Activated CD4-positive, alpha-beta T cell treated with anti-CD3 and anti-CD28 coated beads, Interleukin-2, amount 50 U/mL, for 4 hours (primary cell): Measurements from ENCODE around the gene CTAGE6.
"Not testable (repeated sequence)": the region's sequence is repeated elsewhere in the genome, so short reads cannot be mapped to it uniquely, and the experiment has no call there.

ENCODE experiments used
- DNase-seq, 2 experiments: peaks; one replicate each; pipeline ENCODE4 v3.0.0-alpha.2; 2020

Gene CTAGE6, protein sequence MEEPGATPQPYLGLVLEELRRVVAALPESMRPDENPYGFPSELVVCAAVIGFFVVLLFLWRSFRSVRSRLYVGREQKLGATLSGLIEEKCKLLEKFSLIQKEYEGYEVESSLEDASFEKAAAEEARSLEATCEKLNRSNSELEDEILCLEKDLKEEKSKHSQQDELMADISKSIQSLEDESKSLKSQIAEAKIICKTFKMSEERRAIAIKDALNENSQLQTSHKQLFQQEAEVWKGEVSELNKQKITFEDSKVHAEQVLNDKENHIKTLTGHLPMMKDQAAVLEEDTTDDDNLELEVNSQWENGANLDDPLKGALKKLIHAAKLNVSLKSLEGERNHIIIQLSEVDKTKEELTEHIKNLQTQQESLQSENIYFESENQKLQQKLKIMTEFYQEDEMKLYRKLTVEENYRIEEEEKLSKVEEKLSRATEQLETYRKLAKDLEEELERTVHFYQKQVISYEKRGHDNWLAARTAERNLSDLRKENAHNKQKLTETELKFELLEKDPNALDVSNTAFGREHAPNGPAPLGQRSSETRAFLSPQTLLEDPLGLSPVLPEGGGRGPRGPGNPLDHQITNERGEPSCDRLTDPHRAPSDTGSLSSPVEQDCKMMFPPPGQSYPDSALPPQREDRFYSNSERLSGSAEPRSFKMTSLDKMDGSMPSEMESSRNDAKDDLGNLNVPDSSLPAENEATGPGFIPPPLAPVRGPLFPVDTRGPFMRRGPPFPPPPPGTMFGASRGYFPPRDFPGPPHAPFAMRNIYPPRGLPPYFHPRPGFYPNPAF

DNA sequence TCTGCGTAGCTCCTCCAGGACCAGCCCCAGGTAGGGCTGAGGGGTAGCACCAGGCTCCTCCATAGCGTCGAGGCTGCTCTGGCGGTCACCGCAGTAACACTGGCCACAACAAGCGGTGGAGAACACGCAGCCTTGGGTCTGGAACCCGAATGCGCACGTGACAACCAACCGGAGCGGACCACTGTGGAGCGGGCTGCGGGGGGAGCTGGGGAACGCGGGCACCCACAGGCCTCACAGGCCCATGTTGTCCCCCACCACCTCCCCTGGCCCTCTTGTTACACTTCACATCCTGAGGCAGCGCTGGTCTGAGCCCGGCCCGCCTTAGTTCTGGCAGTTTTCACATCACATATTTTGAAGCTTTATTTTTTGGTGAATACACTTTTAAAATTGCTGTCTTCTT, at the start of gene CTAGE6:
TSS of gene CTAGE6 (minus strand) at position 101 of the 400 bp plus-strand sequence. CDS start at position 63, 38 bp downstream.
- not testable (repeated sequence) for DNase-seq

GRCh38 chr7:143806664-143807071, 49.2 kb upstream of the CTAGE6 start:
- not testable (repeated sequence) for DNase-seq

GRCh38 chr7:143797896-143798290, 40.4 kb upstream of the CTAGE6 start:
- DNase-seq: not testable (repeated sequence)

DNA sequence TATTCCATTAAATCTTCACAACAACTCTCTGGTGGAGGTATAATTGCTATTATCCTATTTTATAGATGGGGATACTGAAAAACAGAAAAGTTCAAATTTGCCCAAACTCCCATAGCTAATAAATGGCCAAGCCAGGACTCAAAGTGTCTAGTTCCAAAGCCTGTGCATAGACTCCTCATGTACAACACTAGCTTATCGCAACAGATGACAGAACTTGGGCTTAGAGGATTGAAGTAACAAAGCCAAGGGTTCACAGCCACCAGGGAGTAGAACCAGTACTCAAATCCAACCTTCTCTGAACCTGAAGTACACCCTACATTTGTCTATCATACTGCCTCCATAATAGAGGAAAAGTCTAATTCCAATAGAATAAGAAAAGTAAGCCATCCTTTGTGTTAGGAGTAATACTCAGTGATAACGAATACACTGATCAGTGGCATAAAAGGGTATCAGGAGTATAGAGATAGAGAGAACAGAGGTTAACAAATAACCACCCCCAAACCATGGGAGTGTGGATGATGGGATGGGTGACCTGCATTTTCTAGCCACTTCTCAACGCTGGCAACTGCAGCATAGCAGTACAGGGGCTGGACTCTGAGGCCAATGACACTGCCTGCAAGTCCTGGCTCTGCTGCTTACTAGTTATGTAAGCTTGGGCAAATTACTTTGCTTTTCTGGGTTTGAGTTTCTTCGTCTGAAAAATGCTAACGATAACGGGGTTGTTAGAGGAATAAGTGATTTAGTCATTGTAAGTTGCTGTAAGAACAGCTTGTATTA, 39.8 kb upstream of the CTAGE6 start:
- not testable (repeated sequence) for DNase-seq

GRCh38 chr7:143795653-143796052, 38.2 kb upstream of the CTAGE6 start:
- DNase-seq: not testable (repeated sequence)

DNA sequence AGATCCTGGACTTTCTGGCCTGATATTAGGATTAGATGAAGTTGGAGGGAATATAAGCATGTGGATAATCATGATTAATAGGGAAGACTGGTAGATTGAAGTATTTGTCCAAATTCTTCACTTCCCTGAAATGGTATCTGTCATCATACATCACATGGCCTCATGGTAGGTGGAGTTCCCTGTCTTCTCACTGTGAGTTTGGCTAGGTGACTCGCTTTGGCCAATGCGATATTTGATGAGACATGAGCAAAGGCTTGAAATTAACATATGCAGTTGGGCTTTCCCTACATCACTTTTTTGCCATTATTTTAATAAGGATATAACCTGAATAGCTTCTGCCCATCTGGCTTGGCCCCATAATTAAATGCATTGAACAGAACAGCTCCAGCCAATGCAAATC, 35.1 kb upstream of the CTAGE6 start:
- DNase-seq: peak in 1 of 2 experiments; percentile 2

DNA sequence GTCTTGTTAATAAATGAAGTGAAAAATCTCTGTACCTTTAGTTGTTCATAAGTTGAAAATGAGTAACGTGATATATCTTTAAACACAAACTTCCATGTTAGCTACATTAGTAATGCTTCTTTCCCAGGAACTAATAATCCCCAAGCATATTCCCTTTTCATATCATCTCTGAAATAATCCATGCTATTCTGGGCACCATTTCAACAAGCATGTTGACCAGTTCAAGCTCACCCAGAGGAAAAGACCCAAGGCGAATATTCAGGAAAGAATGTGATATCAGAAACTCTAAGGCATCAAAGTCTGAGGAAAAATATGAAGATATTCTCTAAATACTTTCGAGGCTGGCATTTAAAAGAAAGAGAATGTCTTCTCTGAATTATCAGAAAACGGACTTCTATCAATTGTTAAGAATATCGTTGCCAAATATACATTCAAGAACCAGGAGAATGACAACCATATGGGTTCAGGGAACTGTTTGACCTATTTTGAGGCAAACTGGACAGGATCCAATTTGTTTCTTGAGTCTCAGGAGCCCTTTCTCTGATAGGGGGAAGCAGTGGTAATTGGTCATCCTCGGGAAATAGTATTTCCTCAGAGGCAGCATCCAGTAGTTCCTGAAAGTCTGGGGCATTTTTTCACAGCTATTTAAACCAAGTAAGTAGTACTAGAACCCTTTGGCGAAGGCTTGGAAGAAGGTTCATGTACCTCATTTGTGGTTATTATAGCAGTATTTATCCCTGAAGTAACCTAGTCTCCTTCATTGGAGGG, 28.1 kb upstream of the CTAGE6 start:
- DNase-seq: not testable (repeated sequence)

GRCh38 chr7:143779591-143779990, 22.1 kb upstream of the CTAGE6 start:
- DNase-seq: not testable (repeated sequence)

DNA sequence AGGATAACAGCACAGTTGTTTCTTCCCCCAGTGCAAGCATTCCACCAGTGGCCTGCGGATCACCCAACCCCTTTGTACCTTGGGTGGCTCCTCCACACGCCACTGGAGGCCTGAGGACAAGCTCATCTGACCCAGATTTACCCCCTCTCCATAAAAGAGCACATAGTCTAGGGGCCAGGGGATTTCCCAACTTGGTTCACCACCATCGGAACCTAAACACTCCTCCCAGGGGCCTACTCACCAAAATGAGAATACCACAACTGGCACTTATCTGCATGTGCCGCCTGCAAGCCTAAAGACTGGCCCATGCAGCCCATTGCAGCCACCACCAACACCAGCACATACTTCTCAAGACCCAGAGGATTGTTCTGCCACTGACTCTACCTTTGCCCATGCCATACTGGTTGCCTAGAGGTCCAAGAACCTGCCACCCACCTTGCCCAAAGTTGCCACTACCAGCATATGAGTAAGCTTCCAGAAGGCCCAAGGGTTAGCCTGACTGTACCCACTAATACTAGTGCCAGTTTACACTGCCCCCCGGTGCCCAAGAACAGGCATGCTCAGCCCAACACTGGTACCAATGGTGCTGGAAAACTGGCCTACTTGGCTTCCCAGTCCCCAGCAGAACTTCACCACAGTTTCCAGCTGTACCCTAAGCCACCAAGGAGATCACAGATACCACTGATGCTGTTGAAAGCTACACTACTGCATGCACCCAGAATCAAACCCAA, 15.4 kb upstream of the CTAGE6 start:
- DNase-seq: not testable (repeated sequence)

GRCh38 chr7:143767531-143767930, 10.0 kb upstream of the CTAGE6 start:
- DNase-seq: not testable (repeated sequence)

GRCh38 chr7:143765678-143766077, 8.2 kb upstream of the CTAGE6 start:
- DNase-seq: not testable (repeated sequence)

GRCh38 chr7:143763065-143763464, 5.6 kb upstream of the CTAGE6 start:
- not testable (repeated sequence) for DNase-seq

GRCh38 chr7:143745340-143745739, 12.2 kb downstream of the CTAGE6 start:
- not testable (repeated sequence) for DNase-seq

DNA sequence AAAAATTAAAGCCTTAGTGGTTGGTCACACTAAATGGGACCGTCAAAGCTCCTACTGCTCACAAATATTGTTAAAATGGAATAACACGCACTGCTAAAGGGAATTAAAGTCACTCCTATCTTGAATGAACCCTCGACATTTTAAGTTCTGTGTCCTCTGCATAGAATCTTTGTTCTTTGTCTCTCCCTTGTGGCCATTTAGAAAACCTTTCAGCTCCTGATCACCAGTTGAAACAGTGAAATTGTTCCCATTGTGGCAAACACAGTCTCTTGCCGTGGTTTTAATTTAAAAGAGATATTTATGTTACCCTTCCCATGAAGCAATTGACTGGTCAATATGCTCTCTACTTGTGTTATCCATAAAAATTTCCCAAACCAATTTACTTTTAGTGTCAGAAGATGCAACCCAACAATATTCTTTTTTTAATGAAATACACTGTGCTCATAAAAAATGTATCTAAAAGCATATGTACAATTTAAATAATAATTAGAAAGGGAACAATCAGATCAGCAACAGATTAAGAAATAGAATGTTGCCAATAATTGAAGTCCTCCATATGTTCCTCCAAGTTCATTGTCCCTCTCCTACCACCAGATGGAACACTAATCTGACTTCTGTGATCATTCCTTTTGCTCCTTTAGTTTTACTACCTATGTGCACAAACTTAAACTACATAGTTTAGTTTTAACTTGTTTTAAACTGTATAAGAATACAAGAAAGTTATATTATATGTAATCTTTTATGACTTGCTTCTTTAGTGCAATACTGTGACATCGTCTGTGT, 20.3 kb downstream of the CTAGE6 start:
- not testable (repeated sequence) for DNase-seq

DNA sequence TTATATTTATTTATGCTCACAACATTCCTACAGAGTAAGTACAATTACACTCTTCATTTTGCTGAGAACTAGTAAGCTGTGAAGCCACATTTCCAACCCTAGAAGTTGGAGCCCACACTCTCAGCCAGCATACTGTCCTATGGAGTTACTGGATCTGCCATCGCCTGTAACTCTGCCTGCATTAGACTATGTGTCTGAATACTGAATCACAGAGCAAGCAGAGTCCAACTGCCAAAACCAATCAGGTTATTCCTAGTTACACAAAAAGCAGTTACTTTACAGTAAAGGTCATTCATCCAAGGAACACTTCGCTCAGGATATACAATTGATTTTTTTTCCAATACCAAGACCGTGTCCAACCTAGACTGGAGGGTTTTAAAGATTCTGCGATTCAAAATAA, 21.5 kb downstream of the CTAGE6 start:
- no peak for DNase-seq

DNA sequence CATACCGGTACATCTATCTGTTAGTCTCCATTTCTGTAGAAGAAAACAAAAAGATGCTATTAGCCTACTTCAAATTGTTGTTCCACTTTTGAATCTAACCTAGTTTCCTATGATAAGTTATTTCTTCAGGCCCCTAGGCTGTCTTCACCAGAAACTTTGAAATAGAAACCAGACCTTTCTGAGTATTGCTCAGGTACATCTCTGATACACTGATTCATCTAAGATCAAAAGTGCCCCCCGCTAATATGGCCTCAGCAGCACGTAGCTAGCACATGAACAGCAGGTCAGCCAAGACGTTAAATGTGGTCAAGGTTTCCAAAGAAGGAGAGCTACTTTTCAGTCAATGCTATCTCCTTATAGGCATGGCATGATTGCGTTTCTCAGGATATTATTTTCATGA, 23.6 kb downstream of the CTAGE6 start:
- no peak for DNase-seq

- DNase-seq: no peak
These were observed 29.1 kb downstream of the CTAGE6 start for GRCh38 chr7:143728333-143728862.

DNA sequence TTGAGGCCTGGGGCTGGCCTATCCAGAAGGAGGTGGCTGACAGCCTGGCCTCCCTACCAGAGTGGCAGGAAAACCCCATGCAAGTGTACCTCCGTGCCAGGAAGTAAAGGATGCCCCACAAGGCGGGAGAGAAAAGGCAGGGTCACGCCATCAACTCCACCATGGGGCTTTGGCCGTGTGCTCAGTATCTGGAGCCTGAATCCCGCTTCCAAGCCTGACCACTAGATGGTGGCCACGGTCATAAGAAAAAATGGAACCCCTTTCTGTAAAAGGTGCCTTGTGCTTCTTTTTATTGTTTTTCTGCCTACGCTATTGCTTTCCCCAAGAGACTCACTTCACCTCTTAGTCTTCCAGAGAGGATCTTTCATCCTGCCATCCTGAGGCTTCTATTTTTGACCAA, 29.9 kb downstream of the CTAGE6 start:
- DNase-seq: not testable (repeated sequence)

- not testable (repeated sequence) for DNase-seq
These were observed 31.4 kb downstream of the CTAGE6 start for GRCh38 chr7:143726143-143726542.

- not testable (repeated sequence) for DNase-seq
These were observed 37.2 kb downstream of the CTAGE6 start for GRCh38 chr7:143720335-143720734.
